HG03565 (cell line): ENCODE data around the gene RIPOR2.
A peak's percentile ranks its signal among the peaks of the same experiment; 100 is the strongest.
"Not testable (repeated sequence)": the region's sequence is repeated elsewhere in the genome, so short reads cannot be mapped to it uniquely, and the experiment has no call there.

Experiments
- ATAC-seq: cut with Tn5 transposase; IDR thresholded peaks from one replicate; pipeline ENCODE4 v1.9.1; 2021; ENCODE audit warnings: mild to moderate bottlenecking, moderate library complexity; ENCODE audit not compliant: unreplicated experiment

The RIPOR2 gene

DNA sequence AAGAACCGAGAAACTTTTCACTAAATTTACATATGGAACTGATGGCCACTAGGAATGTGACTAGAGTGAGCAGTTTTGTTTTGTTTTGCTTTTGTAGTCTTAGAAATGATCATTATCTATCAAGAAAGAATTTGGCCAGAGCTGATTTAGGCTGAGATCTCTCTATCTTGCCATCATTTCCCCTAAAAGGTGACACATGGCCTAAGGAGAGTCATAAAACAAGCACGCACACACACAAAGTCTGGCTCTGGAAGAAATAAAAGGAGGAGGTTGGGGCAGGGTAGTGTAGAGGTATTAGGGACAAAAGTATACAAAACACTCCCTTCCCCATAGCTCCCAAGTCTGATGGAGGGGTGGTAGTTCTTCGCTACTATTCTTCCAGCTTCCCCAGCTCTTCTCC is 56.4 kb downstream of the RIPOR2 start:
- ATAC-seq: no peak

DNA sequence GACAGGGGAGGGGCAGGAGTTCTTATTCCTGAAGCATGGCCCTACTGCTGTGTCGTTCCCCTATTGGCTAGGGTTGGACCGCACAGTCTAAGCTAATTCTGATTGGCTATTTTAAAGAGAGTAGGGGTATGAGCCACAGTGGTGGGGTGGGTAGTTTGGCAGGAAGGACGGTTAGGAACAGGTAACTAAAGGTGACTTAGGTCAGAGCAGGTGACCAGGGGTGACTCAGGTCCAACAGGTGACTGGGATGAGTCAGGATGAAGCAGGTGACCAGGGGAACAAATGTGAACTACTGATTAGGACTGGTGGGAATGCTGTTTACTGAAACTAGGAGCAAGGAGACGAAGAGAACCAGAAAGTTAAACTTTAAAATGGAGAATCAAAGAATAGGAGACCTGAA is 58.0 kb downstream of the RIPOR2 start:
- ATAC-seq: not testable (repeated sequence)

DNA sequence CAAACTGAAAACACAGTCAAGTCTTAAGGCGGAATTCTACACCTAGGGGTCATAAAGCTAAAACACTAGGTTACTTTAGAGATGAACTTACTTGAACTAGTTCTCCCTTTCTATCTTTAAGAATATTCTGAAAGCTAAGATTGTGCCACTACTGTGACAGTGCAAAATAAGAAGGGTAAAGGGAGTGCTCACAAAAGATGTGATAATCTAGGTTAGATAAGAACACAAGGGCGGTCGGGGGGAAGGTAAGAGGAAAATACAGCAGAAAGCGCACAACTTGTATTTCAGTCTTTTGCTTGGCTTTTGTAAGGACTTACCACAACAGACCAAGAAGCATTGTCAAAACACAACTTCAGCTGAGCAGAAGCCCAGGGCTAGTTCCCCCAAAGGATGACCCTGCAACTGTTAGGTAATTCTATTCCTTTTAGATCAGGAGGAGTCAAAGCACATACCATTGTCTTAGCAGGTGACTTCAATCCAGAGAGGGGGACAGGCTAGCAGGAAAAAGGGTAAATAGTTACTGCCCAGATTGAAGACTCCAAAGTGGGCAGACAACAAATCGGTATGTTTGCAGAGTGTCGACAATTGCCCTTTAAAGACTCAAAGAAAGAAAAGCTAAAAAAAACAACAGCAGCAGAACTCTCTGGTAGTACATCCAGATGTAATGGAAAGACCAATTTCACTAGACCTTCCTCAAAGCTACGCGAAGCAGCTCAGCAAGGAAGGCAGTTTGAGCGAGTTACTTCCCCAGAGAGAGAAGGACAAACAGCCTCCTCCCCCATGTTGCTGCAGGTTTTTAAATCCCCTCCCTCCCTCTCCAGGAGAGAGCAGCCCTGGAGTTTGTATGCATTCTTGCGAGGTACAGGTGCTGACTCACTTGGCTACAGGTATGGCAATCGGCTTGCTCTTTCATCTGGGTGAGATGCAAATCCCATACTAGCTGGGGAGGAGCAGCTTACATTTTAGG is 59.0 kb downstream of the RIPOR2 start:
- no peak for ATAC-seq

DNA sequence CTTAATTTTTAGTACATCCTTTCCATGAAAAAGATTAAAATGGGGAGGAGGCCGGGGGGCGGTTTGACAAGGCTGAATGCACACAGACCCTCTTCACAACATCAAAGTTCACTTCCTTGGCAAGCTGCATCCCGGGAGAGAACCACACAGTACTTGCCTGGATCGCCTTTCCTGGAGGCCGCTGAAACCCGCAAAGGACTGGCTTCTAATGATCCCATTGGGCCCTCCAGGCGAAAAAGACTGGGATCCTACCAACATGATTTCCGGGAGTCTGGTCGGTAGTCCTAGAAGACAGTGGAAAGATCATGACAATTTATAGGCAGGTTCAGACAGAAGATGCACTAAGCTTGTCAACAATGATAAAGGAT is 60.2 kb downstream of the RIPOR2 start:
- no peak for ATAC-seq

DNA sequence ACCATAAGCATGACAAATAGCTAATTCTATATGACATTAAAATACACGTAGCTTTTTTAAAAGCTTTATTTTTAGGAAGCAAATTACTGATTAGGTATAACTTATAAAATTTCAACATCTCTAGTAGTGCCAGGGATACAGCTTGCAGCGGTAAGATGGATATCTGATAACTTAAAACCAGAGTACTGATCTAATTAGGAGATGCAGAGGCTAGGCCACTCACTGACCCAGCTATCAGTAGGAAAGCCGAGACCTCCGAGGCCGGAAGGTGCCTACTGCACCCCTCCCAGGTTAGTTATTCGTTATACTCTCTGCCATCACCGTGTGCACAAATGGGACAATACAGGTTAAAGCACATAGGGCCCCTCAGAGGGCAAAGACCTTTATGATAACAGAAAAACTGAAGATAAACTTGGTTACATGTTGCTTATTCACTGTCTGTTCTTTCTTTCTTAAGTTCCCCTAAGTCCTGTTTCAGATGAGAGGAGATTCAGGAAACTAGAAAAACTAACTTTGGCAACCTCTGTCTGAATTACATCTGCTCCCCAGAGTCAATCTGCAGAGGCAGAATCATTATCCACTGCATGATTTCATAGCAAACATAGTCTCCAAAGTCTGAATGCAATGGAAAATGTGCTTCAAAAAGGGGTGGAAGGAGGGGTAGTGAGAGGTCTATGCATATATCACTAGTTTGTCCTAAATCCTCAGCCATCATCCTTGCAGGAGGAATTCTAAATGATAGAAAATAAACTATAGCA is 60.8 kb downstream of the RIPOR2 start:
- ATAC-seq: no peak

DNA sequence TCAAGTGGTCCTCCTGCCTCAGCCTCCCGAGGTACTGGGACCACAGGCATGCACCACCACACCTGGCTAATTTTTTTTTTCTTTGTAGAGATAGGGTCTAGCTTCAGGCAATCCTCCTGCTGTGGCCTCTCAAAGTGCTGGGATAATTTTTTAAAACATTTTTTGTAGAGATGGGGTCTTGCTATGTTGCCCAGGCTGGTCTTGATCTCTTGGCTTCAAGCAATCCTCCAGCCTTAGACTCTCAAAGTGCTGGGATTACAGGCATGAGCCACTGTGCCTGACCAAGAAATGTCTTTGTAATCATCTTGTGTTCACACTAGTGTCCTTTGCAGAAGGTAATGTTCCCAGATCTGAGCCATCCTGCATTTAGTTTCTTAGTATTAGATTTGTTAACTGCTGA is 61.6 kb downstream of the RIPOR2 start:
- ATAC-seq: no peak

DNA sequence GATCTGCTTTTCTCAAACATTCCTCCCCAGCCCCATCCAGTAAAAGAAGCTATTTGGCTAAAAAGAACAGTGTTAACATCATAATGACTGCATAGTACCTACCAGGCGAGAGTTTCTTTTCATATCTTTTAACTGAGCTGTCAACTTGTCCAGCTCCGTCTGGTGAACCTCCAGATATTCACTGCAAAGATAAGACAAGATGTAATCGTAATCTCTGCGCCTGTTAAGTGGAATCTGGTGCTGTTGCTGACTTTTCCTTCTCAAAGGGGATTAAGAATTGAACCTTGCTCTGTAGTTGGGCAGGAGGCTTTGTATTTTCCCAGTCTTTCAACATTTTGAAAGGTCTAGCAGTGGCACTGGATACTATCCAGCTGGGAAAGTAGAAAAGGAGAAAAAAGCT is 63.0 kb downstream of the RIPOR2 start:
- no peak for ATAC-seq

DNA sequence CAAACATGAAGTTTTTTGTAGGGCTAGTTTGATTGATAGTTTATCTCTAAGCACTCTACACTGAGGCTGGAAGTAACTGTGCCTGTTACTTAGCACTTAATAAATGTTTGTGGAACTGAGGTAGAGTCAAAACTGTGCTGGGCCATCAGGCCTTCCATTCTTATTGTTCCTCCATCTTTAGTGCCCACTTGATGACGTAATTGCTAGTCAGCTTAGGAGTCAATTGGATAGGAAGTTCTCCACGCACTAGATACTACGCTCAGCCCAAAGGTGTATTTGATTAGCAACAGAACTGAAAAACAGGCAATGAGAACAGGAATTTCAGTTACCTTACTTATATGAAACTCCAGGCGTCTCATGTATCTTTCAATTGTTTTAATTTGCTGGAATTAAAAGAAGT is 67.0 kb downstream of the RIPOR2 start:
- ATAC-seq: no peak

DNA sequence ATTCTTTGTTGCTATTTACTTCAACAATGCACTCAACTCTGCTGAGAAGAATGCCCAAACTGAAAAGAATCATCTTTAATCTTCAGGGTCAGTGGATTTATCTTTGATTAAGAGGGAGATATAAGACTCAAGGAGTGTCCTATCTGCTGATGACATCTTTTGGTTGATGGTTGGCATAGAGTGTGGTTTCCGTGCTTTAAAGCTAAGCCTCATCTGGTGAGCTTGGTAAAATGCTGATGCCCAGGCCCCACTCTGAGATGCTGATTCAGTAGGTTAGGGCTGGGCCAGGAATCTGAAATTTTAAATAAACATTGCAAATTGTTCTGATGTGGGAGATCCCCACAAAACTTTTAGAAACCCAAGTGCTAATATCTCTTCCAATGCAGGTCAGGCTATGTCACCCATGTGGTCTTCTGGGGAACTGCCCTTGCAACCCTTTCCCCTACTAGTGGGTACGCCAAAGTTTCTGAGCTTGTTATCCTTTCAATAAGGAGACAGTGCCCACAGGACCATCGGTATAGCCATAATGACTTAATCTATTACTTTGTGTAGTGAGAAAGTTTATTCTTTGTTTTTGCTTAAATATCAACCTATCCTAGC is 68.6 kb downstream of the RIPOR2 start:
- ATAC-seq: no peak

DNA sequence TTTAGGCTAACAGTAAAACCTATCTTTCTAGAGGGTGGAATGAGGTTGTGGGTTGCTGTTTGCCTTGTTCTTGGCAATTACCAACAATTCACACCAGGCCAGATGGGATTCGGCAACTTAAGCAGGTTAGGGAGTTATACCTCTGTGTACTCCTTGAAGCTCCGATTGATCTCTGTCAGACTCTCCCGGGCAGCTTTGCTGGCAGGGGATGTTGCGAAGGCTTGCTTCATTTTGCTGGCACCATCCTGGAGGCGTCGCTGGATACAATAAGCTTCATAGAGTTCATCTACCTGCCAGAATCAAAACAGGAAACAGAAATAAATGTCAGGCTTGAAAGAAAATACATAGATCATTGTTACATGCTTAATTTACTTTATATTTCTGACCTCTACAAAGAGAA is 70.6 kb downstream of the RIPOR2 start:
- no peak for ATAC-seq

DNA sequence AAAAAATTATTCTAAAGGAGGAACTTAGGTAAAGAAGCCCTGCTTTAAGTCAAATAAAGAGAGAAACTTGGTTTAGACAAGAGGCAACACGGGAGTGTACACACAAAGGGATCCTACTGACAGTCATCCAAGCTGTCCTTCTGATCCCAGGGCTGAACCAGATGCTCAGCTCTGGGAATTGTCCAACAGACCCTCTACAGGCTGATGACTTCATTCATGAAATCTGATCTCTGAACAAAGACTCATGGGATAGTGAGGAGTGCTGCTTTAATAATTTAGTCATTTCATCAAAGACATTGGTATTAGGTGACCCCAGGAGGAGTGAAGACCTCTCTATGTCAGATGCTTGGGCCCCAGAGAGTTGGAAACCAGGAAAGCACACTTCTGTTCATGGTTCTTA is 71.4 kb downstream of the RIPOR2 start:
- no peak for ATAC-seq

DNA sequence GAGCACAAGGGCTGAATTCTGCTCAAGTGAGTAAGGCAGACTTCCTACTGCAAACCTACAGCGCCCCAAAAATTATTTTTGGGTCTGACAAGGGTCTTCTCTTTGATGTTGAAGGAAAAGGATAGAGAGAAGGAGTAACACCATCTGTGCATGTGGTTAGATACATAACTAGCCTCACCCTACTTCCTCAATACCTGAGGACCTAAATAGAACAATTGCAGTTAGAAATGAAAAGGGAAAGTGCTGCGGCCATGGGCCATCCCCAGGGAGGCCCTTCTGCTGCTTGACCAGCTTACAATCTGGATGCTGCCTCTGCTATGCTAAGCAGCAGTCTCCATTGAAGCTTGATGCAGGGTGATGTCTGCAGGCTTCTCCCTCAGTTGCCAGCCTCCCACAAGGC is 73.8 kb downstream of the RIPOR2 start:
- ATAC-seq: peak; percentile 66

DNA sequence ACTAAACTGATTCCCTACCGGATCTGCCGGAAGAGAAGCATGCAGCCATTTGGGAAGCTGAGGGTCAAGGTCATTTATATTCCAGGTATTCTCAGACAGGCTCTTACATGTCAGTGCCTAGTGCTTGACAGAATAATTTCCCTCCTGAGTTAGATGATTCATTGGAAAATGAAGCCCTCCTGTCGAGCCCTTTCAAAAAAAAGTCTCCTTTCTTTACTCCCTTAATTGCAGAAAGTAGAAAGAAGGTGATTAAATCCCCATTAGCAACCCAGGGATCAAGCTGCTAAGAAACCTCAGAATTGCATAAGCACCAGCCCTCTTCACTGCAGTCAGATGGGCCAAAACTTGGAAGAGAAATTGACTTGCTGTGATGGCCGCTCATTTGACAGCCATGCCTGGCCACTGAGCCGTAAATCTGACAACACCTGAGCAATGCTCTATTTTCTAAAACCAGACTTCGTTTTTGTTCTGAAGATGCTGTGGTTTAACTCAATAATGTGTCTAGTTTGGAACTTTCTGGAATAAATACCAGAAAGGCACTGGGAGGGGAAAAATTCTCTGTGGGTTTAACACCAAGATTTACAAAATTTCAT is 76.1 kb downstream of the RIPOR2 start:
- ATAC-seq: no peak

DNA sequence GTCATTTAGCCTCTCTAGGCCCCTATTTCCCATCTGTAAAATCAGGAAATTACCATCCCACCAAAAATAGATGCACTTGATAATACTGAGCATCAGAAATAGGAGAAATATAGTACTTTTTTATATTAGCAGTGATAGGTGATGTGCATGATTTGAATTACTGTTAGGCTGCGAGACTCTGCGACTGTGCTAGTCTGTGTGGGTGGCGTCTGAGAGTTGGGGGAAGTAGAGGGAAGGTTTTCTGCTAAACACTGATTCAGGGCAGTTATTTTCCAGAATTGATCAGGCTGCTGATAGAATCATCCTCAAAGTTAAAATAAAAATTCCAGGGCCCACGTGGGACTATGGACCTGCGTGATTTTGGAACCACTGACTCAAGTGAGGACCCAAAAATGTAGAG is 76.6 kb downstream of the RIPOR2 start:
- ATAC-seq: no peak

DNA sequence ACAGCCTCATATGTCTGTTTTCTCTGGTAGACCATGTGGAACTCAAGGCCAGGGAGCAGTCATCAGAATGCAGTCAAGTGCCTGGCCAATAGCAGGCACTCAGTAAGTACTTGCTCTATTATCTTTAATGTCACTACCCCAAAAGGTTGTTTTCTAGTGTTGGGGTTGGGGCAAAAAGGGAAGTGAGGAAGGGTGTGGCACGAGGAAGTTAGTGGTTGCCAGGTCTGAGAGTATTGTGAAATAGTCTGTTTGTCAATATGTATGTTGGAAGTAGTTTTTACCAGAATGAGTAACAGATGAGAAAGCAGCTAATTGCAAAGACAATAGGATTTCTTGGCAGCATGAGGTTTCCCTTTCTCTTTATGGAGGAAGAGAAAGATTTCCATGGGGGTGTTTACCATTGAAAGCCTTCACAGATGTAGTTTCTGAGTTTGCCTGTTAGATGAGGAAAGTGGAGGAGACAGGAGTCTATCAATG is 77.5 kb downstream of the RIPOR2 start:
- ATAC-seq: peak; percentile 45

DNA sequence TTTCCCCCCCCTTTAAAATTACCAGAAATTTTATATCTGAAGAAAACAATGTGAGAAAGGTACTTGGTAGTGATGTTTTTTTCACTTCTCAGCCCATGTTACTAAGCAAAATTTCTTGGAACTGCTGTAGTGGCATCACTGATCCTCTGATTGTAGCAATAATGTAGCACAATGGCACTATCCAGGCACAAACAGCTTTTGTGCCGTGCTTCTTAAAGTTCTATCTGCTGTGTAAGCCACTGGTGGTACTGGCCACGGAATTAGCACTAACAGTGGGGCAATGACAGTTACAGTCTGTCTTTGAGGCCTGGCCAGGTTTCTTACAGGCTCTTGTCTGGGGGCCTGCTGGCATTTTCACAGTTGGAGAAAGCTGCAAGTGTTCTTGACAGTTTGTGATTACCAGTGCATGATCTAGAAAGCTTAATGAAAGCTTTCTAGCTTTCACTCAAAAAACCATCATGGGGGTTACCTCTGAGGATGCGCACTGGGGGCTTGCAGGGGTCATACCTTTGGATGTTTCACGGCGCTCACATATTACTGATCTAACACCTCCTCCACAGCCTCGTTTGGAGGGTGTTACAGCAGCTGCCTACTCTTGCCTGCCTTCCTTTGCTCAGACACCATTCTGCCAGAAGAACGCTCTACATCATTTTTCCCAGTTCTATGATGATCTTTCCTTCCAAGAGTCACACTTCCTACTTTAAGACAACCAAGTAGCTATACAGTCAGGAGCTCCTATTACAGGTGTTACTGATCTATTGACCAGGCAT is 78.7 kb downstream of the RIPOR2 start:
- ATAC-seq: no peak

DNA sequence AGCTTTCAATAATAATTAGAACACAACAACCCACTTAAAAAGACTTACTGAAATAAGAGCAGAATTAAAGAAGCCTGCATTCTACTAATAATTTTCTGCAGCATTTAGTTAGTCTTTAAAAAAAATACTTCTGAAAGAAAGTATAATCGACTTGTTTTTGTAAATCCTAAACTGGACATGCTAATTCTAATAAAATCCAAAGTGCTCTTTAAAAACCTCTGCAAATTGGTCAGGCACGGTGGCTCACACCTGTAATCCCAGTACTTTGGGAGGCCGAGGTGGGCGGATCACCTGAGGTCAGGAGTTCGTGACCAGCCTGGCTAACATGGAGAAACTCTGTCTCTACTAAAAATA is 79.5 kb downstream of the RIPOR2 start:
- ATAC-seq: no peak

DNA sequence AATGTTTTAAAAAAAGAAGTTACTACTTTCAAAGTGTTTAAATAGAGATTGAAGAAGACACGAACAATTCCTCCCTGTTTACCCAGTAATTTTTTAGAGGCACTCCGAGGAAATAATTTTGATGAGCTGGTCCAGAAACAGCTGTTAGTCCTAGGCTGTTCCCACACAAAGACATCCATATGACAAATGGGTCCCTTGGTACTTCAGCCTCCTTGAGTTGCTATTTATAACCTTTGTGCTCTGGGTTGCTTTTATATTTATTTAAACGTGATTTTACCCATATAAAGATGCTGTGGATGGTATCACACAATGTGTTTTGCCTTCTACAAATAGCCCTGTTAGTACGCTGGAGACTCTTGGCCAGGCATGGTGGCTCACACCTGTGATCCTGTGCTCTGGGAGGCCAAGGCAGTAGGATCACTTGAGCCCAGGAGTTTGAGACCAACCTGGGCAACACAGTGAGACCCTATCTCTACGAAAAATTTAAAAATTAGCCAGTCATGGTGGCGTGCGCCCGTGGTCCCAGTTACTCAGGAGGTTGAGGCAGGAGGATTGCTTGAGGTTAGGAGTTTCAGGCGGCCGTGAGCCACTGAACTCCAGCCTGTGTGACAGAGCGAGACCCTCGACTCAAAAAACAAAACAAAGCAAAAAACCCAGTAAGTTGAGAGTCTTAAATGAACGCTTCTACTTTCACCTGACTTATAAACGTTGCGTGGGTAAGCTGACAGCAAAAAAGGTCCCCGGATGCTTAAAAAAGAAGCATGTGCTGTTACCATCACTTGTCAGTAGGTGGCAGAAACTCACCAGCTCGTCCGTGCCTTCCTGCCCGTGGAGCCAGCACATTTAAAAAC is 80.1 kb downstream of the RIPOR2 start:
- ATAC-seq: peak; percentile 36

DNA sequence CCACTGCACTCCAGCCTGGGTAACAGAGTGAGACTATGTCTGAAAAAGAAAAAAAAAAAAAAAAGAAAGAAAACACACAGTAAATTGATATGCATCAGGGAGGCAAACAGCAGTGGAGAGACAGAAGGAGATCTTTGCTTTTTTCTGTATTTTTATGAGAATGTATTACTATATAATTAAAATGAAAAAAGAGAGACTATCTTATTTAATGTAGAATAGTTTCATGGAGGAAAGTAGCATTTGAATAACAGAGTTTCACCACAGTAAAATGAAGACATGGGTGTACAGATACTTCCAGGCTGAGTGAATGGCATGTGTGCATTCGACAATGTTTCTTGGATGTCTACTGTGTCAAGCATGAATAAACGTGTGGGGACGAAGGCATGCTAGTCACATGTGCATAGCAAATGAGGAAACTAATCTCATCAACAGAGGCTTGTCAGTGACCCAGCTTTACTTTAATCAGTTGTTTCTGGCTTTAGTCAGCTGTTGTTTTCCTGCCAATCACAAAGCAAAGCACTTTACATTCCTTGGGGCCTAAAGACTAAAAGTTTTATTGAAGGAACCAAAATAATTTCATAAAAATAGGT is 81.6 kb downstream of the RIPOR2 start:
- no peak for ATAC-seq
